Neural cell (in vitro differentiated cells): Measurements from ENCODE around the gene KLF16. TPM values are rescaled to one million over a fixed set of nuclear protein-coding genes. Genes with fewer than 3 reads are reported as not detected.
"Not testable (repeated sequence)": the region's sequence is repeated elsewhere in the genome, so short reads cannot be mapped to it uniquely, and the experiment has no call there.

Experiments
- H2AFZ ChIP-seq: fragments of 200-600, 300-800 bp; sonication (generic), shearing (Covaris generic); 2 replicates; pipeline ENCODE4 v1.6.0; 2014; ENCODE audit warnings: low read depth, mild to moderate bottlenecking, antibody characterized with exemption, low read length, moderate library complexity
- H3F3A ChIP-seq: fragments of 200-600 bp; shearing (Covaris generic); 2 replicates; pipeline ENCODE4 v1.6.1; 2016; ENCODE audit warnings: mild to moderate bottlenecking, moderate library complexity, mixed read lengths, antibody characterized with exemption, low read length; ENCODE audit not compliant: insufficient read depth, poor library complexity, severe bottlenecking
- H3K27ac ChIP-seq: fragments of 200-600, 300-800 bp; sonication (generic), shearing (Covaris generic); 2 replicates; pipeline ENCODE4 v1.5.1; 2014; ENCODE audit warnings: mild to moderate bottlenecking, low read length, moderate library complexity
- H3K27me3 ChIP-seq: fragments of 300-800, 200-600 bp; sonication (generic), shearing (Covaris generic); 2 replicates; pipeline ENCODE4 v1.6.0; 2014; ENCODE audit warnings: mild to moderate bottlenecking, low read depth, low read length, moderate library complexity; ENCODE audit not compliant: insufficient read depth
- H3K36me3 ChIP-seq: fragments of 300-800, 200-600 bp; sonication (generic), shearing (Covaris generic); 2 replicates; pipeline ENCODE4 v1.5.1; 2014; ENCODE audit warnings: mild to moderate bottlenecking, antibody characterized with exemption, low read length, moderate library complexity; ENCODE audit not compliant: insufficient read depth
- H3K4me2 ChIP-seq: fragments of 300-800, 200-600 bp; sonication (generic), shearing (Covaris generic); 2 replicates; pipeline ENCODE4 v1.6.0; 2014; ENCODE audit warnings: mild to moderate bottlenecking, low read length
- H3K4me3 ChIP-seq: fragments of 300-800, 200-600 bp; sonication (generic), shearing (Covaris generic); 2 replicates; pipeline ENCODE4 v1.5.1; 2014; ENCODE audit warnings: mild to moderate bottlenecking, low read length, moderate library complexity
- H3K79me2 ChIP-seq: fragments of 200-600 bp; shearing (Covaris generic); replicated peaks from 2 replicates; pipeline ENCODE4 v1.6.0; 2014; ENCODE audit warnings: mild to moderate bottlenecking, low read length, moderate library complexity; ENCODE audit not compliant: insufficient read depth
- H3K9ac ChIP-seq: fragments of 300-800, 200-600 bp; sonication (generic), shearing (Covaris generic); 2 replicates; pipeline ENCODE4 v1.6.1; 2016; ENCODE audit warnings: mild to moderate bottlenecking, low read length, mixed read lengths
- H3K9me2 ChIP-seq: fragments of 200-600 bp; shearing (Covaris generic); 2 replicates; pipeline ENCODE4 v1.6.1; 2016; ENCODE audit warnings: mild to moderate bottlenecking, low read length, mixed read lengths; ENCODE audit not compliant: insufficient read depth
- H3K9me3 ChIP-seq: fragments of 200-600, 300-800 bp; sonication (generic), shearing (Covaris generic); 2 replicates; pipeline ENCODE4 v1.6.1; 2016; ENCODE audit warnings: mild to moderate bottlenecking, mixed run types, low read length, moderate library complexity, mixed read lengths
- H4K20me1 ChIP-seq: fragments of 200-600 bp; shearing (Covaris generic); 2 replicates; pipeline ENCODE4 v1.6.1; 2016; ENCODE audit warnings: mild to moderate bottlenecking, mixed run types; ENCODE audit not compliant: insufficient read depth
- EP300 ChIP-seq: fragments of 450-650 bp; conservative IDR thresholded peaks from 2 replicates; pipeline ENCODE4 v1.6.1; 2014; ENCODE audit warnings: antibody characterized with exemption, mild to moderate bottlenecking, moderate library complexity; ENCODE audit not compliant: poor library complexity, severe bottlenecking
- EZH2 ChIP-seq: fragments of 200-600, 300-800 bp; shearing (Covaris generic), sonication (generic); IDR thresholded peaks from 2 replicates; pipeline ENCODE4 v1.6.1; 2014; ENCODE audit warnings: antibody characterized with exemption, low read length, borderline replicate concordance, mild to moderate bottlenecking; ENCODE audit not compliant: insufficient read depth, poor library complexity, severe bottlenecking
- MXI1 ChIP-seq: fragments of 450-650 bp; conservative IDR thresholded peaks from 2 replicates; pipeline ENCODE4 v1.6.1; 2014; ENCODE audit warnings: antibody characterized with exemption, mild to moderate bottlenecking; ENCODE audit not compliant: poor library complexity, severe bottlenecking
- POLR2AphosphoS5 ChIP-seq: IDR thresholded peaks from 2 replicates; pipeline ENCODE4 v1.6.1; 2012
- RAD21 ChIP-seq: fragments of 450-650 bp; conservative IDR thresholded peaks from 2 replicates; pipeline ENCODE4 v1.6.1; 2014; ENCODE audit warnings: antibody characterized with exemption, mild to moderate bottlenecking, moderate library complexity
- SMC3 ChIP-seq: fragments of 450-650 bp; conservative IDR thresholded peaks from 2 replicates; pipeline ENCODE4 v1.6.1; 2014; ENCODE audit warnings: antibody characterized with exemption, mild to moderate bottlenecking, moderate library complexity; ENCODE audit not compliant: poor library complexity
- TAF1 ChIP-seq: IDR thresholded peaks from 2 replicates; pipeline ENCODE4 v1.6.1; 2012; ENCODE audit warnings: low read depth
- polyA plus RNA-seq: library from polyadenylated mRNA; depleted of rRNA; stranded (reverse); fragments of >200 nt; gene quantifications from 2 replicates; pipeline ENCODE4 v1.2.3, GENCODE V29; 2014
- TF ChIP-seq, protein P1 (sequence below): fragments of 450-650 bp; IDR thresholded peaks from 2 replicates; pipeline ENCODE4 v1.5.1; 2014; ENCODE audit warnings: antibody characterized with exemption, mild to moderate bottlenecking, moderate library complexity; ENCODE audit not compliant: poor library complexity, severe bottlenecking
- TF ChIP-seq, protein P2 (sequence below): IDR thresholded peaks from 2 replicates; pipeline ENCODE4 v1.6.1; 2012; ENCODE audit warnings: borderline replicate concordance

The KLF16 gene
- polyA plus RNA-seq, 1 donor from 2014 or later = 3.5 TPM

DNA sequence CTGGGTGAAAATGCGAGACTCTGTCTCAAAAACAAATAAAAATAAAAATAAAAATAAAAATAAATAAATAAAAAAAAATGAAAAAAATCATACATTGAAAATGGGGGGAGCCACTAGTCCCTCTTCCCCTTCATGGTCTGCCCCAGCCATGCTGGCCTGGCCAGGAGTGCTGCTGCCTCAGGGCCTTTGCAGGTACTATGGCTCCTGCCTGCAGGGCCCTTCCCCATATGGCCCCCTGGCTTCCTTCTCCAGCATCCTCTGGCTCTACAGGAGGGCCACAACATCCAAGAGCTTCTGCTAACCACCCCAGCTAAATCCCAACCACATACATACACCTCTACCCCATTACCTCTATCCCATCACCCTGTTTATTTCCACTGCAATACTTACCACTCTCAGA is 26.5 kb upstream of the KLF16 start:
- Histone ChIP-seq H3K36me3 (no peaks in the 10 kb centered on the region), H3K4me2 (no peak overlapping the region), H3K9me2 (no peaks in the 10 kb centered on the region), H4K20me1 (no peaks in the 10 kb centered on the region), H3K27ac (no peak overlapping the region), H3F3A (no peaks in the 10 kb centered on the region), H3K9me3 (no peaks in the 10 kb centered on the region), H3K4me3 (no peak overlapping the region), H3K79me2 (peaks cover under 1% of the 10 kb centered on the region), H3K27me3 (no peaks in the 10 kb centered on the region), H3K9ac (no peak overlapping the region), H2AFZ (no peak overlapping the region)
- TF ChIP-seq EP300 (no peak), EZH2 (no peak), TAF1 (no peak), MXI1 (no peak), RAD21 (no peak), POLR2AphosphoS5 (no peak), SMC3 (no peak)
- TF ChIP-seq, protein P1, sequence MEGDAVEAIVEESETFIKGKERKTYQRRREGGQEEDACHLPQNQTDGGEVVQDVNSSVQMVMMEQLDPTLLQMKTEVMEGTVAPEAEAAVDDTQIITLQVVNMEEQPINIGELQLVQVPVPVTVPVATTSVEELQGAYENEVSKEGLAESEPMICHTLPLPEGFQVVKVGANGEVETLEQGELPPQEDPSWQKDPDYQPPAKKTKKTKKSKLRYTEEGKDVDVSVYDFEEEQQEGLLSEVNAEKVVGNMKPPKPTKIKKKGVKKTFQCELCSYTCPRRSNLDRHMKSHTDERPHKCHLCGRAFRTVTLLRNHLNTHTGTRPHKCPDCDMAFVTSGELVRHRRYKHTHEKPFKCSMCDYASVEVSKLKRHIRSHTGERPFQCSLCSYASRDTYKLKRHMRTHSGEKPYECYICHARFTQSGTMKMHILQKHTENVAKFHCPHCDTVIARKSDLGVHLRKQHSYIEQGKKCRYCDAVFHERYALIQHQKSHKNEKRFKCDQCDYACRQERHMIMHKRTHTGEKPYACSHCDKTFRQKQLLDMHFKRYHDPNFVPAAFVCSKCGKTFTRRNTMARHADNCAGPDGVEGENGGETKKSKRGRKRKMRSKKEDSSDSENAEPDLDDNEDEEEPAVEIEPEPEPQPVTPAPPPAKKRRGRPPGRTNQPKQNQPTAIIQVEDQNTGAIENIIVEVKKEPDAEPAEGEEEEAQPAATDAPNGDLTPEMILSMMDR = no peak
- TF ChIP-seq, protein P2, sequence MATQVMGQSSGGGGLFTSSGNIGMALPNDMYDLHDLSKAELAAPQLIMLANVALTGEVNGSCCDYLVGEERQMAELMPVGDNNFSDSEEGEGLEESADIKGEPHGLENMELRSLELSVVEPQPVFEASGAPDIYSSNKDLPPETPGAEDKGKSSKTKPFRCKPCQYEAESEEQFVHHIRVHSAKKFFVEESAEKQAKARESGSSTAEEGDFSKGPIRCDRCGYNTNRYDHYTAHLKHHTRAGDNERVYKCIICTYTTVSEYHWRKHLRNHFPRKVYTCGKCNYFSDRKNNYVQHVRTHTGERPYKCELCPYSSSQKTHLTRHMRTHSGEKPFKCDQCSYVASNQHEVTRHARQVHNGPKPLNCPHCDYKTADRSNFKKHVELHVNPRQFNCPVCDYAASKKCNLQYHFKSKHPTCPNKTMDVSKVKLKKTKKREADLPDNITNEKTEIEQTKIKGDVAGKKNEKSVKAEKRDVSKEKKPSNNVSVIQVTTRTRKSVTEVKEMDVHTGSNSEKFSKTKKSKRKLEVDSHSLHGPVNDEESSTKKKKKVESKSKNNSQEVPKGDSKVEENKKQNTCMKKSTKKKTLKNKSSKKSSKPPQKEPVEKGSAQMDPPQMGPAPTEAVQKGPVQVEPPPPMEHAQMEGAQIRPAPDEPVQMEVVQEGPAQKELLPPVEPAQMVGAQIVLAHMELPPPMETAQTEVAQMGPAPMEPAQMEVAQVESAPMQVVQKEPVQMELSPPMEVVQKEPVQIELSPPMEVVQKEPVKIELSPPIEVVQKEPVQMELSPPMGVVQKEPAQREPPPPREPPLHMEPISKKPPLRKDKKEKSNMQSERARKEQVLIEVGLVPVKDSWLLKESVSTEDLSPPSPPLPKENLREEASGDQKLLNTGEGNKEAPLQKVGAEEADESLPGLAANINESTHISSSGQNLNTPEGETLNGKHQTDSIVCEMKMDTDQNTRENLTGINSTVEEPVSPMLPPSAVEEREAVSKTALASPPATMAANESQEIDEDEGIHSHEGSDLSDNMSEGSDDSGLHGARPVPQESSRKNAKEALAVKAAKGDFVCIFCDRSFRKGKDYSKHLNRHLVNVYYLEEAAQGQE = no peak

DNA sequence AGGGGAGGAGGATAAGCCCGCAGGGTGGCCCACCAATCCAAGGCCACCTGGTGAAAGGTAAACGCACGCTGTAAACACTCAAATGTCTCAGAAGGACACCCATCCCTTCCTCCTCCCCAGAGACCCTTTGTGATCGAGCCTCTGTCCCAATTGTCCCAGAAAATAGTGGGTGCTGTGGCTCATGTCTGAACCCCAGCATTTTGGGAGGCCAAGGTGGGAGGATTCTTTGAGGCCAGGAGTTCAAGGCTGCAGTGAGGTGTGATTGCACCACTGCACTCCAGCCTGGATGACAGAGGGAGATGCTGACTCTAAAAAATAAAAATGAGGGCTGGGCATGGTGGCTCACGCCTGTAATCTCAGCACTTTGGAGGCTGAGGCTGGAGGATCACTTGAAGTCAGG is 25.0 kb upstream of the KLF16 start:
- Histone ChIP-seq H3K27ac (no peak overlapping the region), H3K9ac (no peak overlapping the region), H3K36me3 (no peaks in the 10 kb centered on the region), H2AFZ (no peak overlapping the region), H3K79me2 (peaks cover 16% of the 10 kb centered on the region), H3K4me2 (no peak overlapping the region), H3F3A (no peaks in the 10 kb centered on the region), H4K20me1 (peaks cover 7% of the 10 kb centered on the region), H3K9me3 (no peaks in the 10 kb centered on the region), H3K4me3 (no peak overlapping the region), H3K27me3 (no peaks in the 10 kb centered on the region), H3K9me2 (no peaks in the 10 kb centered on the region)
- TF ChIP-seq, protein P1 = no peak
- TF ChIP-seq POLR2AphosphoS5 = no peak

DNA sequence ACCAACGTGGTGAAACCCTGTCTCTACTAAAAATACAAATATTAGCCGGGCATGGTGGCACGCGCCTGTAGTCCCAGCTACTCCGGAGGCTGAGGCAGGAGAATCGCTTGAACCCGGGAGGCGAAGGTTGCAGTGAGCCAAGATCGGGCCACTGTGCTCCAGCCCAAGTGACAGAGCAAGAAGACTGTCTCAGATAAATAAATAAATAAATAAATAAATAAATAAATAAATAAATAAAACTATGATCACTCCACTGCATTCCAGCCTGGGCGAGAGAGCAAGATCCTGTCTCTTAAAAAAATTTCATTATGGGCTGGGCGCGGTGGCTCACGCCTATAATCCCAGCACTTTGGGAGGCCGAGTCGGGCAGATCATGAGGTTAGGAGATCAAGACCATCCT is 23.0 kb upstream of the KLF16 start:
- H3K9ac ChIP-seq, H3K27me3 ChIP-seq, H3K36me3 ChIP-seq, H4K20me1 ChIP-seq, H3K4me2 ChIP-seq, H3K9me3 ChIP-seq, H3K27ac ChIP-seq, H2AFZ ChIP-seq, H3K9me2 ChIP-seq, H3F3A ChIP-seq, H3K4me3 ChIP-seq: not testable (repeated sequence)
- peaks cover 27% of the 10 kb centered on the region for H3K79me2 ChIP-seq
